HEK293 (cell line): Measurements from ENCODE around the gene L3MBTL4.

ENCODE experiments used
- CTCF ChIP-seq: fragments of 450-650 bp; formaldehyde crosslinking; IDR thresholded peaks from 2 replicates; pipeline ENCODE4 v1.5.1; 2016; ENCODE audit warnings: missing biosample characterization, missing genetic modification characterization
- PATZ1 ChIP-seq: fragments of 450-650 bp; formaldehyde crosslinking; IDR thresholded peaks from 2 replicates; pipeline ENCODE4 v1.5.1; 2016; ENCODE audit warnings: missing biosample characterization, missing genetic modification characterization
- PBX3 ChIP-seq: sonication (generic); formaldehyde crosslinking; IDR thresholded peaks from 2 replicates; pipeline ENCODE4 v1.8.1; 2022; ENCODE audit warnings: mild to moderate bottlenecking, moderate library complexity, missing genetic modification reagents
- TCF7L2 ChIP-seq: IDR thresholded peaks from 2 replicates; pipeline ENCODE4 v1.6.1; 2011; ENCODE audit warnings: low read depth, mild to moderate bottlenecking, inconsistent platforms, low read length, moderate library complexity, borderline replicate concordance
- ZFP37 ChIP-seq: fragments of 450-650 bp; formaldehyde crosslinking; IDR thresholded peaks from 2 replicates; pipeline ENCODE4 v1.5.1; 2016; ENCODE audit warnings: missing biosample characterization, missing genetic modification characterization
- ZNF114 ChIP-seq: fragments of 450-650 bp; formaldehyde crosslinking; IDR thresholded peaks from 2 replicates; pipeline ENCODE4 v1.5.0; 2017; ENCODE audit warnings: missing biosample characterization, missing genetic modification characterization
- ZNF121 ChIP-seq: fragments of 450-650 bp; formaldehyde crosslinking; IDR thresholded peaks from 2 replicates; pipeline ENCODE4 v1.5.1; 2016; ENCODE audit warnings: missing biosample characterization, missing genetic modification characterization
- ZNF274 ChIP-seq, 2 experiments: fragments of 200-500 bp in 1 of 2; fragments of 450-650 bp in 1 of 2; sonication (Bioruptor generic) in 1 of 2; formaldehyde crosslinking in 1 of 2; IDR thresholded peaks; 2 replicates each; pipeline versions ENCODE4 v1.5.1 to v1.6.1; 2014 to 2016; ENCODE audit warnings: borderline replicate concordance in 1 of 2, inconsistent platforms in 1 of 2, low read length in 1 of 2, missing biosample characterization in 1 of 2, missing genetic modification characterization in 1 of 2
- ZNF629 ChIP-seq: fragments of 450-650 bp; formaldehyde crosslinking; IDR thresholded peaks from 2 replicates; pipeline ENCODE4 v1.5.1; 2017; ENCODE audit warnings: missing biosample characterization, missing genetic modification characterization
- ZNF768 ChIP-seq: fragments of 450-650 bp; formaldehyde crosslinking; IDR thresholded peaks from 2 replicates; pipeline ENCODE4 v1.5.1; 2018; ENCODE audit warnings: missing biosample characterization, mild to moderate bottlenecking, missing genetic modification characterization

GRCh38 chr18:6434481-6434880 lies 19.8 kb upstream of the L3MBTL4 start:
- TF ChIP-seq ZNF274 (IDR thresholded peaks at IDR 0.05; ENCODE audit: low read length) (no peak), ZNF274 (tag by site-specific recombination; IDR thresholded peaks at IDR 0.05; ENCODE audit: borderline replicate concordance) (no peak), ZNF768 (tag by site-specific recombination) (no peak), ZNF114 (tag by site-specific recombination) (no peak), TCF7L2 (no peak), CTCF (tag by site-specific recombination) (no peak), ZNF121 (tag by site-specific recombination) (no peak), ZFP37 (tag by site-specific recombination) (no peak), ZNF629 (tag by site-specific recombination) (no peak), PATZ1 (tag by site-specific recombination) (no peak), PBX3 (no peak)
